Mucosa of descending colon (tissue), 3 donors: ENCODE measurements around the gene LRCH1. TPM values are rescaled to one million over a fixed set of nuclear protein-coding genes. Genes with fewer than 3 reads are reported as not detected.

Source experiments
- ATAC-seq: fragments of 200-7000 bp; cut with Tn5 transposase; one replicate; pipeline ENCODE4 v1.9.1; 2020; ENCODE audit warnings: mild to moderate bottlenecking, moderate library complexity
- DNase-seq, 3 donors: peaks; one replicate each; pipeline ENCODE4 v3.0.0-alpha.2; 2020
- H3K36me3 ChIP-seq: fragments of 200-600 bp; one replicate; pipeline ENCODE4 v1.8.0; 2021; ENCODE audit warnings: low read depth, mild to moderate bottlenecking
- H3K4me1 ChIP-seq: fragments of 200-600 bp; one replicate; pipeline ENCODE4 v1.8.0; 2021; ENCODE audit warnings: low read depth, mild to moderate bottlenecking
- H3K4me3 ChIP-seq: fragments of 200-600 bp; one replicate; pipeline ENCODE4 v1.8.0; 2021; ENCODE audit warnings: mild to moderate bottlenecking
- H3K9me3 ChIP-seq: fragments of 200-600 bp; one replicate; pipeline ENCODE4 v1.8.0; 2021; ENCODE audit warnings: mild to moderate bottlenecking
- CTCF ChIP-seq: fragments of 200-600 bp; IDR thresholded peaks from one replicate; pipeline ENCODE4 v1.8.0; 2022; ENCODE audit warnings: antibody characterized with exemption, mild to moderate bottlenecking
- intact Hi-C, 2 donors: fragments of 100-400 bp; cut with DNase I in 1 of 2; cut with micrococcal nuclease in 1 of 2; formaldehyde crosslinking; loops; one replicate each; pipeline versions ENCODE4 v1.11.0 to v1.11.1; 2022; cut with DNase I, micrococcal nuclease
- total RNA-seq, 3 donors: library from RNA; stranded (reverse); fragmentation: NEBNext Ultra II Directional in 2 of 3; extraction: Animal tissue kit (Norgen Biotek cat#: 25700) in 2 of 3; gene quantifications; one replicate each; pipeline versions ENCODE4 v1.2.1 to v1.2.4, GENCODE V29; 2021 to 2023
- donor health status: DM: no; HTN: no; CAD: no; lungs with moderate emphysema.
- donor health status: DM: no; HTN: no; CAD: no.
- donor health status: DM: no; HTN: yes; CAD: no.

The LRCH1 gene
- total RNA-seq, 3 donors from 2014 or later = 13.4 to 44.1 (median 16.1) TPM

- no peak for TF ChIP-seq CTCF
- intact Hi-C loops = no loop called here
- no peak overlapping the region for H3K4me3 ChIP-seq
- ATAC-seq (no peak), DNase-seq (no peak)
- no peaks in the 10 kb centered on the region for H3K4me1 ChIP-seq
- H3K9me3 ChIP-seq = no peaks in the 10 kb centered on the region
- no peaks in the 10 kb centered on the region for H3K36me3 ChIP-seq
Measured at GRCh38 chr13:46633416-46633815, 80.4 kb downstream of the LRCH1 start.

- TF ChIP-seq CTCF = no peak
Measured at GRCh38 chr13:46636451-46636850, 83.5 kb downstream of the LRCH1 start.

GRCh38 chr13:46637213-46637612 lies 84.2 kb downstream of the LRCH1 start:
- ATAC-seq = no peak
- Histone ChIP-seq H3K9me3 (no peaks in the 10 kb centered on the region), H3K4me1 (peaks cover 9% of the 10 kb centered on the region), H3K36me3 (no peaks in the 10 kb centered on the region), H3K4me3 (no peak overlapping the region)
- no peak for DNase-seq
- intact Hi-C loops = no loop called here
- TF ChIP-seq CTCF = no peak

More at GRCh38 chr13:46636451-46636850, 83.5 kb downstream of the LRCH1 start:
- Histone ChIP-seq H3K4me3 (no peak overlapping the region), H3K9me3 (no peaks in the 10 kb centered on the region), H3K36me3 (no peaks in the 10 kb centered on the region), H3K4me1 (peaks cover 5% of the 10 kb centered on the region)
- intact Hi-C loops = no loop called here
- DNase-seq (no peak), ATAC-seq (no peak)

GRCh38 chr13:46638262-46638661 lies 85.3 kb downstream of the LRCH1 start:
- no peaks in the 10 kb centered on the region for H3K36me3 ChIP-seq
- peaks cover 9% of the 10 kb centered on the region for H3K4me1 ChIP-seq
- DNase-seq (no peak), ATAC-seq (no peak)
- H3K9me3 ChIP-seq = no peaks in the 10 kb centered on the region
- intact Hi-C loops = no loop called here
- no peak overlapping the region for H3K4me3 ChIP-seq
- no peak for TF ChIP-seq CTCF

- ATAC-seq (no peak), DNase-seq (no peak)
- intact Hi-C loops = no loop called here
- no peaks in the 10 kb centered on the region for H3K9me3 ChIP-seq
- no peak for TF ChIP-seq CTCF
- H3K36me3 ChIP-seq = no peaks in the 10 kb centered on the region
- peaks cover 9% of the 10 kb centered on the region for H3K4me1 ChIP-seq
- H3K4me3 ChIP-seq = no peak overlapping the region
Measured at GRCh38 chr13:46639033-46639981, 86.3 kb downstream of the LRCH1 start.
